ENCODE results near the gene HOXB9. TPM values are rescaled to one million over a fixed set of nuclear protein-coding genes. Genes with fewer than 3 reads are reported as not detected.

The HOXB9 gene
- total and polyA plus RNA-seq, 8 donors, result 0.09 to 0.61 (median 0.15) TPM; not detected in 2

GRCh38 chr17:48582750-48583069 lies 43.4 kb downstream of the HOXB9 start:
- Histone ChIP-seq H3K27me3 (peaks cover 67 to 100% of the 10 kb centered on the region in 2 donors), H3K9me3 (no peaks in the 10 kb centered on the region), H3K4me3 (no peak overlapping the region), H3K4me1 (peaks cover 9 to 60% of the 10 kb centered on the region in 2 donors), H3K36me3 (no peaks in the 10 kb centered on the region), H3K27ac (peak overlapping the region; percentile 62 to 95)
- DNase-seq, result no peak
- intact Hi-C loops (cut with DNase I), result no loop called here
- TF ChIP-seq CTCF (IDR thresholded peaks at IDR 0.05), result no peak
- ATAC-seq, result no peak

- intact Hi-C loops (cut with DNase I), result no loop called here
- Histone ChIP-seq H3K4me3 (peak overlapping the region in 1 of 2 donors; percentile 7), H3K27ac (peak overlapping the region; percentile 62 to 95), H3K27me3 (peaks cover 66 to 100% of the 10 kb centered on the region in 2 donors), H3K9me3 (no peaks in the 10 kb centered on the region), H3K36me3 (no peaks in the 10 kb centered on the region), H3K4me1 (peaks cover 9 to 56% of the 10 kb centered on the region in 2 donors)
- TF ChIP-seq CTCF (IDR thresholded peaks at IDR 0.05), result no peak
- ATAC-seq (no peak), DNase-seq (peak in 1 of 4 donors; percentile 82)
These were observed 46.2 kb downstream of the HOXB9 start for GRCh38 chr17:48579760-48580554.

GRCh38 chr17:48579471-48579759 lies 46.7 kb downstream of the HOXB9 start:
- Histone ChIP-seq H3K36me3 (no peaks in the 10 kb centered on the region), H3K4me3 (peak overlapping the region in 1 of 2 donors; percentile 46), H3K9me3 (no peaks in the 10 kb centered on the region), H3K27me3 (peaks cover 67 to 100% of the 10 kb centered on the region in 2 donors), H3K4me1 (peaks cover 9 to 53% of the 10 kb centered on the region in 2 donors), H3K27ac (peak overlapping the region; percentile 72 to 95)
- intact Hi-C loops (cut with DNase I), result no loop called here
- DNase-seq (no peak), ATAC-seq (no peak)
- no peak for TF ChIP-seq CTCF (IDR thresholded peaks at IDR 0.05)

- H3K27me3 ChIP-seq, result peaks cover 65 to 100% of the 10 kb centered on the region in 2 donors
- no peaks in the 10 kb centered on the region for H3K9me3 ChIP-seq
- no peaks in the 10 kb centered on the region for H3K36me3 ChIP-seq
- H3K4me3 ChIP-seq, result peak overlapping the region; percentile 29 to 46
- no peak for DNase-seq
- ATAC-seq, result peak; percentile 9
- intact Hi-C loops (cut with DNase I), result no loop called here
- H3K27ac ChIP-seq, result peak overlapping the region; percentile 72 to 95
- TF ChIP-seq CTCF (IDR thresholded peaks at IDR 0.05), result no peak
- peaks cover 3 to 47% of the 10 kb centered on the region in 2 donors for H3K4me1 ChIP-seq
These were observed 47.3 kb downstream of the HOXB9 start for GRCh38 chr17:48578616-48579470.
